Activated CD8-positive, alpha-beta memory T cell treated with anti-CD3 and anti-CD28 coated beads for 1 hour (primary cell): ENCODE data around the gene GLT6D1.
"Not testable (repeated sequence)": the region's sequence is repeated elsewhere in the genome, so short reads cannot be mapped to it uniquely, and the experiment has no call there.

Experiments
- DNase-seq, 2 donors: peaks; one replicate each; pipeline ENCODE4 v3.0.0-alpha.2; 2020; ENCODE audit warnings: low read depth in 1 of 2; ENCODE audit errors: extremely low read depth in 1 of 2

GLT6D1 gene

DNA sequence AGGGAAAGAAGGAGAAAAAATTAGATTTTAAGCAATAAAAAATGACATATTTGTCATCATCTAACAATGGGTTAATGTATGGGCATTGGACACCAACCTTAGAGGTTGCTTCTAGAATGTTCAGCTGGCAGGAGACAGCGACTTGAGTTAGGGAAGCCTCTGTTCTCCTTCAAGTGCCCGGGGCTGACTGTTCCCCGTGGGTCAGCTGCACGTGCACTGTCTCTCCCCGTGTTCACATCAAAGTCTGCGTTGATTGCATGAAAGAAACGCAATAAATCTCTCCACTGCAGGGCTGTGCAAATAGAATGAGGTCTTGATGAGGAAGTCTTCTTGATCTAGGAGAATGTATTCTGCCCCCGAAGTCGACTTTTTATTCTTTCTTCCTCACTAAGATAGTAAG, at the start of gene GLT6D1:
GLT6D1 (minus strand) TSS at position 345 of the 400 bp plus-strand sequence. CDS start 353 bp downstream, outside the sequence.
- DNase-seq, result no peak

DNA sequence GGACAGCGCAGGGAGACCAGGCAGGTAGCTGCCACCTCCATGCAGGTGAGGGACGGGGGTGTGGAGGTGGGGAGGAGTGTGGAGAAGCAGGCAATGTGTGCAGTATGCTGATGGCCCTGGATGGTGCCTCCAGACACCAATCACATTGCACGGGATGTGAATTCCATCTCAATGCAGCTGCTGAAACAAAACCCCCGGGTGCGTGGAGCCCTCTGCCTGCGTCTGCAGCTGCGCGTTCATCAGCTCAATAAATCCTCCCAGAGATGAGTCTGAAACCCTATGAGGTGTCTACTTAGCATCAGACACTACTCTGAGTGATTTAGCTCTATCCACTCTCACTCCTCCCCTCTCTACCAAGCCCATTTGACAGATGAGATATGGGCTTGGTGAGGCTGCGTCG, 49.7 kb upstream of the GLT6D1 start:
- DNase-seq, result no peak

GRCh38 chr9:135687216-135687615, 47.9 kb upstream of the GLT6D1 start:
- no peak for DNase-seq

- DNase-seq, result no peak
Observed at GRCh38 chr9:135684691-135685090, 45.4 kb upstream of the GLT6D1 start.

GRCh38 chr9:135683401-135684034, 44.2 kb upstream of the GLT6D1 start:
- DNase-seq, result no peak

- DNase-seq, result no peak
Observed at GRCh38 chr9:135681161-135681560, 41.8 kb upstream of the GLT6D1 start.

- DNase-seq, result no peak
Observed at GRCh38 chr9:135680056-135680455, 40.7 kb upstream of the GLT6D1 start.

DNA sequence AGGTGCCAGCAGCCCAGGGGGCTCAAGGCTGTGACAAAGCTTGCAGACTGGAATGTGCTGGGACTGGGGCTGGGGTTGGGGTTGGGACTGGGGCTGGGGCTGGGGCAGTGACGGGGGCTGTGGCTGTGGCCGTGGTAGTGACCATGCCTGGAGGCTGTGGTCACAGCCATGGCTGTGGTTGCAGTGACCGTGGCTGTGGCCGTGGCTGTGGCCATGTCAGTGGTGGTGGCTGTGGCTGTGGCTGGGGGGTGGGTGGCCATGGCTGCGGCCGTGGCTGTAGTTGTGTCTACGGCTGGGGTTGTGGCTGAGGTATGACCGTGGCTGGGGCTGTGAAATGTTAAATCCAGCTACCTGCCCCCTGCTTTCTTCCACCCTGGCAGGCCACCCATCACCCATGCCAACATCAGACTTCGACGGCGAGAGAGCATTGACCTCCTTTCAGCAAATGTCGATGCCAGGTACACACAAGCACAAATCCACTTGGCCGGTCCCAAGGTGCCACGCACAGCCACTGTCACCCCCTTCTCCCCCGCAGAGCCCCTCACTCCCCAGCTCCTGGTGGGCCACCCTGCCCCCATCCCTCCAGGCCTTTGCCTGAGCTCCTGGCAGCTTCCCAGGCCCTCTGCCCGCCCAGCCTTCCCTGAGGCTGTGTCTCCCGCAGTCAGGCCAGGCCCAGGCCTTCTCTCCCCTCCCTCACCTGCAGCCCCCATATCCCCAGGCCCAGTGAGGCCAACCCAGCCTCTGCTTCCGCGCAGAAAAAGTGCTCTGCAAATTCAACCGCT, 39.1 kb upstream of the GLT6D1 start:
- no peak for DNase-seq

- no peak for DNase-seq
Observed at GRCh38 chr9:135677641-135678168, 38.4 kb upstream of the GLT6D1 start.

DNA sequence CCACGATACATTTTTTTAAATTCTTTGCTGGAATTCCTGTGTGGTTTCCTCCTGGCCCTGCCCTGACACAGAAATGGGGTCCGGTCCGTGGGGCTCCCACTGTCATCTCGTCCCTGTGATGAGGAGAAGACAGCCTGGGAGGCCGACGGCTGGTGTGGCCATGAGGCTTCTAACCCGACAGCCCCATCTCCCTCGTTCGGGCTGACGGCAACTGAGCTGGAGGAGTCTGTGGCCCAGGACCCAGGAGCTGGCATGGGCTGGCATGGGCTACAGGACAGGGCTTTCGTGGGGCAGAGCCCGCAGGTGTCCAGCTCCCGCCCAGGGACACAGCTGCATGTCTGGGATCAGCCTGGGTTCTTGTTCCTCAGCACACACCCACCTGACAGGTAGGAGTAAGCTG, 37.6 kb upstream of the GLT6D1 start:
- DNase-seq, result no peak

GRCh38 chr9:135674977-135675376, 35.6 kb upstream of the GLT6D1 start:
- no peak for DNase-seq

GRCh38 chr9:135673941-135674340, 34.6 kb upstream of the GLT6D1 start:
- no peak for DNase-seq

DNA sequence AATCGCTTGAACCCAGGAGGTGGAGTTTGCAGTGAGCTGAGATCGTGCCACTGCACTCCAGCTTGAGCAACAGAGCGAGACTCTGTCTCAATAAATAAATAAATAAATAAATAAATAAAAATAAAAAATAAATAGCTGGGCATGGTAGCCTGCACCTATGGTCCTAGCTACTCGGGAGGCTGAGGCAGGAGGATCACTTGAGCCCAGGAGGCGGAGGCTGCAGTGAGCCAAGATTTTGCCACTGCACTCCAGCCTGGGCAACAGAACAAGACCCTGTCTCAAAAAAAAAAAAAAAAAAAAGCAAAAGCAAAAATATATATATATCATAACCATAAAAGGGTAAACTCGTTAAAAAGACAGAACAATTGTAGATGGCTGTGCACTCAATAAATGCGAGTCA, 33.4 kb upstream of the GLT6D1 start:
- not testable (repeated sequence) for DNase-seq

DNA sequence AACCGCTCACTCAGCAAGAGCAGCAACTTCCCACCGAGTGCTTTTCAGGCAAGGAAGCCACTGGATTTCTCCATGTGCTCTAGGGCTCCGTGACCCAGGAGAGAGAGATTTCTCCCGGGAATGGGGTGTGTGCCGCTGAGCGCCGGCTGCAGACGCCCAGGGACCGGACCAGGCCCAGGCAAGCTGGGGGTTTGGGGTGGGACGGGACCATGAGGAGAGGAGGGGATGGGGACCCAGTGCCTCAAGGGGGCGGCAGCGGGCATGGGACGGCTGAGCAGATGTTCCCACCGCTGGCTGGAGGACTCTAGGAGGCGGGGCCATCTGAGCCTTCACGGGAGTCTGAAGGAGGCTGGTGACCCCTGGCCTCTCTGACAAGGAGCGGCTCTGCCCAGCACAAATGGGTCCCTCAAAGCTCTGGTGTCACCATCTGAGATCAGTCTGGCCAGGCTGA, 32.3 kb upstream of the GLT6D1 start:
- DNase-seq, result no peak

GRCh38 chr9:135670721-135671590, 31.6 kb upstream of the GLT6D1 start:
- no peak for DNase-seq

- no peak for DNase-seq
Observed at GRCh38 chr9:135669616-135670285, 30.4 kb upstream of the GLT6D1 start.

- DNase-seq, result not testable (repeated sequence)
Observed at GRCh38 chr9:135669018-135669417, 29.7 kb upstream of the GLT6D1 start.

DNA sequence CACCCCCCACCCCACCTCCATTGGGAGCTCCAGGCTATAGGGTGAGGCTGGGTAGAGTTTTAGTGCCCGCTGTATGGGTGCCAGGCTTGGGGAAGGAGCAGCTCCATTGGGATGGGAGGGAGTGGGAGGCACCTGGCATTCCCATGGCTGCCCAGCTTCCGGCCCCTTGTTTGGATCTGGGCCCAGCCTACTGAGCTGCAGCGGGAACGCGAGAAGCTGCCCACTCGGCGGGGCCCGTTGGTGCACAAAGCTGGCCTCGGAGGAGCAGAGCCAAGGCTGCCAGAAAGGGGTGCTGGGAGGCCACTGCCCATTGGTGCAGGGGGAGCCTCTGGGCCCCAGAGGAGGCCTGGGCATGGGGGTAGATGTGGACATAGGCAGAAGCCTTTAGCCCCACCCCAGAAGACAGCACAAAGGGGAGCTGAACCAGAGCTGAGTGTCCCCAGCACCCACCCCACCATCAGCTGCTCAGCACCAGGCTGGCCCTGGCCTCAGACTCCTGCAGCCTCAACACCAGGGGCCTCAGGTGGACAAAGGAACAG, 28.2 kb upstream of the GLT6D1 start:
- DNase-seq, result no peak

DNA sequence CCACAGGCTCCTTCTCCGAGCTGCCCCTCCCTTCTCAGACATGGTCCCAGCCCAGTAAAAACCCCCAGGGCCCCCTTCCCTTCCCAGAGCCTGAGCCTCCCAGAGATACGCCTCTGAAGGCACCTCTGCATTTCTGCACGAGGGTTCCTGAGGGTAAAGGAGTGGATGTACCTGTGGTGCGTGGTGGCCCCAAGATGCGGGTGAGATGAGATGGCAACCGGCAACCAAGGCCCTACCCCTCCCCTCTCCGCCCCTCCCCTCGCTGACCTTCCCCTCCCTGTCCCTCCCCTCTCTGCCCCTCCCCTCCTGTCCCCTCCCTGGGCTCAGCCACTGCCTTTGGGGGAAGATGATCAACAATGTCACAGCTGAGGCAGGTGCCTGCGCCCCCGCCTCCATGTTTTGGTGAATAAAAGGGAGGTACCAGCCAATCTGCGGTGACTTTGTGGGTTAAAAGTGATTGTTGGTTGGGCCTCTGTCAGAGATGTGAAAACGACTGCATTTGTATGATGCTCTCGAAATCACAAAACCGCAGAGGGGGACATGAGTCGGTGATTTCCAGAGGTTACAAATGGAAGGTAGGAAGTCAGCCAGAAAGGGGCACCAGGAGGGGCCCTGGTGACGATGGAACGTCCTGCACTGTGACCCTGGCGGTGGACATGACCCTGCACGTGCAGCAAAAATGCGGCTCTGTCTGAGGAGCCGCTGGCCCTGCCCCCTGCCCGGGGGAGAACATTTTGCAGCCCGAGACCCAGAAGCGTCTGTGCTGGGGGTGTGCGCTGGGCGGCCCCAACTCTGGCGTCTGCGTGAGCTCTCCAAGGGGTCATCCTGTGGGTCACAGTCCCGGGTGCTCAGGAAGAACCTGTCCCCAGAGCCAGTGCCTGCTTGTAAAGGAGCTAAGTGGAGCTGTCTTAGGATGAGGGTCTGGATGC, 27.5 kb upstream of the GLT6D1 start:
- no peak for DNase-seq
